ENCODE measurements around the gene ZFAND3. TPM values are rescaled to one million over a fixed set of nuclear protein-coding genes. Genes with fewer than 3 reads are reported as not detected.
A peak's percentile ranks its signal among the peaks of the same experiment; 100 is the strongest.

Gene ZFAND3
- total and polyA plus RNA-seq, 10 donors: 9.3 to 63.7 (median 49.9) TPM

GRCh38 chr6:37865504-37865903, 46.0 kb downstream of the ZFAND3 start:
- Histone ChIP-seq H3K4me1 (peaks cover 19 to 96% (median 59%) of the 10 kb centered on the region in 6 donors), H3K27ac (no peak overlapping the region), H3K9me3 (no peaks in the 10 kb centered on the region), H3K27me3 (replicated peaks in 1 of 7) (no peaks in the 10 kb centered on the region), H3K4me3 (no peak overlapping the region), H3K36me3 (peaks cover 0 to 9% (median 0%) of the 10 kb centered on the region in 6 donors)
- no peak for DNase-seq
- WGBS, 5 donors: 44 to 81% (median 60%) methylated on average over 5 of the region's 5 CpGs
- intact Hi-C loops (cut with DNase I; ENCODE audit: low total_unique reads): no loop called here
- TF ChIP-seq POLR2AphosphoS5 (IDR thresholded peaks at IDR 0.05) (no peak), CTCF (IDR thresholded peaks at IDR 0.05 in 8 of 11, conservative IDR thresholded peaks at IDR 0.05 in 3 of 11) (no peak), POLR2A (IDR thresholded peaks at IDR 0.05) (no peak)

- WGBS, 5 donors: 78 to 86% (median 81%) methylated on average over 6 of the region's 6 CpGs
- TF ChIP-seq POLR2AphosphoS5 (IDR thresholded peaks at IDR 0.05) (no peak), POLR2A (IDR thresholded peaks at IDR 0.05) (no peak), CTCF (IDR thresholded peaks at IDR 0.05 in 8 of 11, conservative IDR thresholded peaks at IDR 0.05 in 3 of 11) (no peak)
- H3K36me3 ChIP-seq: peaks cover 0 to 9% (median 0%) of the 10 kb centered on the region in 6 donors
- H3K4me1 ChIP-seq: peaks cover 15 to 88% (median 48%) of the 10 kb centered on the region in 6 donors
- H3K4me3 ChIP-seq: no peak overlapping the region
- intact Hi-C loops (cut with DNase I; ENCODE audit: low total_unique reads): no loop called here
- peaks cover 0 to 12% (median 7%) of the 10 kb centered on the region in 8 donors for H3K9me3 ChIP-seq
- no peak for DNase-seq
- peak overlapping the region in 3 of 8 donors; percentile 15 to 50 (median 21) for H3K27ac ChIP-seq
- H3K27me3 ChIP-seq (replicated peaks in 1 of 7): no peaks in the 10 kb centered on the region
Measured at GRCh38 chr6:37866590-37867507, 47.3 kb downstream of the ZFAND3 start.

GRCh38 chr6:37867756-37868446, 48.4 kb downstream of the ZFAND3 start:
- DNase-seq: no peak
- Histone ChIP-seq H3K4me1 (peaks cover 15 to 87% (median 45%) of the 10 kb centered on the region in 6 donors), H3K4me3 (no peak overlapping the region), H3K27ac (peak overlapping the region in 3 of 8 donors; percentile 15 to 50 (median 21)), H3K36me3 (peaks cover 0 to 6% (median 0%) of the 10 kb centered on the region in 6 donors), H3K27me3 (replicated peaks in 1 of 7) (no peaks in the 10 kb centered on the region), H3K9me3 (peaks cover 0 to 18% (median 11%) of the 10 kb centered on the region in 8 donors)
- WGBS, 5 donors: 10 to 56% (median 14%) methylated on average over 1 of the region's 1 CpG
- intact Hi-C loops (cut with DNase I; ENCODE audit: low total_unique reads): no loop called here
- TF ChIP-seq POLR2A (IDR thresholded peaks at IDR 0.05) (no peak), POLR2AphosphoS5 (IDR thresholded peaks at IDR 0.05) (no peak), CTCF (IDR thresholded peaks at IDR 0.05 in 8 of 11, conservative IDR thresholded peaks at IDR 0.05 in 3 of 11) (no peak)

All from spleen (tissue), 11 donors.